PC-3 (cell line): ENCODE results near the gene TBXA2R. TPM values are rescaled to one million over a fixed set of nuclear protein-coding genes. Genes with fewer than 3 reads are reported as not detected.

Experiments used
- ATAC-seq: fragments of 200-7000 bp; cut with Tn5 transposase; 2 replicates; pipeline ENCODE4 v1.9.1; 2020; ENCODE audit warnings: mild to moderate bottlenecking, moderate library complexity
- BruUV-seq: library from RNA; stranded (reverse); fragments of 400-500 nt; replicated peaks from 2 replicates; lab custom pipeline; 2021; lab: Mats Ljungman, UMichigan
- CTCF ChIA-PET: fragments of 300-600 bp; sonication (Branson Sonifier 250); formaldehyde crosslinking; loops from one replicate; lab custom pipeline; 2022; ENCODE audit warnings: antibody characterized with exemption; lab: Charles Lee
- POLR2A ChIA-PET: fragments of 300-600 bp; sonication (Branson Sonifier 250); formaldehyde crosslinking; loops from one replicate; lab custom pipeline; 2022; ENCODE audit warnings: antibody characterized with exemption; ENCODE audit not compliant: unreplicated experiment; lab: Charles Lee
- DNase-seq: peaks from one replicate; pipeline ENCODE4 v3.0.0-alpha.2; 2015
- H2AFZ ChIP-seq: fragments of 300-600 bp; sonication (generic); 2 replicates; pipeline ENCODE4 v1.6.0; 2016; ENCODE audit warnings: antibody characterized with exemption, low read length
- H3F3A ChIP-seq: fragments of 300-600 bp; sonication (generic); one replicate; pipeline ENCODE4 v1.6.0; 2017; ENCODE audit warnings: antibody characterized with exemption, low read length, control low read depth, mild to moderate bottlenecking; ENCODE audit not compliant: unreplicated experiment
- H3K27ac ChIP-seq: fragments of 300-600 bp; sonication (generic); 2 replicates; pipeline ENCODE4 v1.5.1; 2016; ENCODE audit warnings: mild to moderate bottlenecking, low read length
- H3K27me3 ChIP-seq: fragments of 300-600 bp; sonication (generic); 2 replicates; pipeline ENCODE4 v1.6.1; 2016; ENCODE audit warnings: low read length, mixed read lengths
- H3K36me3 ChIP-seq: fragments of 300-600 bp; sonication (generic); 2 replicates; pipeline ENCODE4 v1.6.1; 2016; ENCODE audit warnings: low read depth, mixed run types, low read length, mixed read lengths
- H3K4me1 ChIP-seq: fragments of 300-600 bp; sonication (generic); 2 replicates; pipeline ENCODE4 v1.5.1; 2016; ENCODE audit warnings: low read length; ENCODE audit not compliant: insufficient read depth
- H3K4me2 ChIP-seq: fragments of 300-600 bp; sonication (generic); 2 replicates; pipeline ENCODE4 v1.6.0; 2016; ENCODE audit warnings: low read length
- H3K4me3 ChIP-seq: fragments of 300-600 bp; sonication (generic); 2 replicates; pipeline ENCODE4 v1.5.1; 2016; ENCODE audit warnings: mild to moderate bottlenecking, low read length, mixed read lengths
- H3K79me2 ChIP-seq: fragments of 300-600 bp; sonication (generic); 2 replicates; pipeline ENCODE4 v1.6.1; 2017; ENCODE audit warnings: low read length, mixed read lengths
- H3K9ac ChIP-seq: fragments of 300-600 bp; sonication (generic); 2 replicates; pipeline ENCODE4 v1.6.0; 2016; ENCODE audit warnings: mild to moderate bottlenecking, low read length
- H3K9me2 ChIP-seq: fragments of 300-600 bp; sonication (generic); replicated peaks from 2 replicates; pipeline ENCODE4 v1.6.1; 2016; ENCODE audit warnings: mixed run types, low read length, mixed read lengths
- H3K9me3 ChIP-seq: fragments of 300-600 bp; sonication (generic); 2 replicates; pipeline ENCODE4 v1.6.1; 2016; ENCODE audit warnings: low read length, mixed read lengths
- H4K20me1 ChIP-seq: fragments of 300-600 bp; sonication (generic); 2 replicates; pipeline ENCODE4 v1.6.1; 2016; ENCODE audit warnings: low read length, mixed read lengths
- EZH2 ChIP-seq: fragments of 300-600 bp; sonication (generic); IDR thresholded peaks from one replicate; pipeline ENCODE4 v1.6.1; 2017; ENCODE audit warnings: antibody characterized with exemption, mild to moderate bottlenecking, low read length; ENCODE audit not compliant: unreplicated experiment
- EZH2phosphoT487 ChIP-seq: fragments of 300-600 bp; sonication (generic); IDR thresholded peaks from 2 replicates; pipeline ENCODE4 v1.6.1; 2018; ENCODE audit warnings: mild to moderate bottlenecking, antibody characterized with exemption, low read length, borderline replicate concordance
- intact Hi-C: fragments of 100-400 bp; cut with micrococcal nuclease; formaldehyde crosslinking; loops from 2 replicates; pipeline ENCODE4 v1.9.0; 2023
- total RNA-seq: library from RNA; depleted of rRNA; stranded (reverse); fragments of >200 nt; gene quantifications from 2 replicates; pipeline ENCODE4 v1.2.3, GENCODE V29; 2014
- TF ChIP-seq, protein P1 (sequence below): fragments of 300-600 bp; sonication (generic); conservative IDR thresholded peaks from 2 replicates; pipeline ENCODE4 v1.5.1; 2017; ENCODE audit warnings: antibody characterized with exemption, low read depth, mild to moderate bottlenecking, low read length

Gene TBXA2R
- total RNA-seq, 1 experiment from 2014 or later: 0.77 TPM

DNA sequence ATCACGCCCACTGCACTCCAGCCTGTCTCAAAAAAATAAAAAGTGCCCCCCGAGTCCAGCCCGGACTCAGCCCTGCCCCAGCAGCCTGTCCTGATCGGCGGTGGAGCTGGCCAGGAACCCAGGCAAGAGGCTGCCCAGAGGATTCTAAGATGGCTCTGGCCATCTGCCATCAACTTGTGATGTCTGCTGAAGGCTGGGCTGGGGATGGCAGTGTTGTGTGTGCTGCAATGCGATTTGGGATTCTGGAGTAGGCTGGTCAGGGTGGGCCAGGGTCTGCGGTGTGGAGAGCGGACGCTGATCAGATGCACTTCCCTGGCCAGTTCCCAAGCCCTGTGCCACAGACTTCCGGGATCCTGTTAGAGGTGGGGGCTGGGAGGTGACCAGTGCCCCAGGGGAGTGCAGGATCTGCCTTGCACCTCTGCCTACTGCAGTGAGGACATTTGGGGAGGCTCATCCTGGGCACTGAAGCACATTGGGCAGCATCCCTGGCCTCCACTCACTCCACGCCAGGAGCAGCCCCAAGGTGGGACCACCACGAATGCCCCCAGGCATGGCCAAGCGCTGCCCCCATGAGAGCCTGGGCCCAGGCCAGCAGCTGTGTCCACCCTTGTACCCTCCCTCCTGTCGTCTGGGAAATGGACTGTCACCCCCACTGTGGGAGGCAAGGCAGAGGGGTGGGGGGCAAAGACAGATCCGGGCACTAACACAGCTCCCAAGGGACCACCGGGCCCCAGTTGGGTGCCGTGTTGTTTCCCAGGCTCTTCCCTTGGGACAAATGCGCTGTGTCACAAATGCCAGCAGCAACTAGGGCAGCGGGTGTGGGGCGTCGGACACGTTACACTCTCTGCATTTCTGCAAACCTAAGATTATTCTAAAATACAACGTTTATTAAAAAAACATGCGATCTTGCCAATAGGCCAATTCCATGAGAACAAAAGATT lies 3.4 kb upstream of the TBXA2R start:
- H3K4me1 ChIP-seq: peaks cover 16% of the 10 kb centered on the region; the same call in 1 of the 2 replicates
- ChIA-PET CTCF (no interaction called here), POLR2A (no interaction called here)
- intact Hi-C loops: no loop called here
- no peaks in the 10 kb centered on the region for H3F3A ChIP-seq
- H3K9me3 ChIP-seq: no peaks in the 10 kb centered on the region
- ATAC-seq (no peak), DNase-seq (peak; percentile 10)
- H3K4me3 ChIP-seq: no peak overlapping the region
- H3K36me3 ChIP-seq: no peaks in the 10 kb centered on the region
- no peaks in the 10 kb centered on the region for H3K27me3 ChIP-seq
- no peak overlapping the region for H2AFZ ChIP-seq
- no peak overlapping the region for H3K4me2 ChIP-seq
- no peak for TF ChIP-seq EZH2
- TF ChIP-seq, protein P1, sequence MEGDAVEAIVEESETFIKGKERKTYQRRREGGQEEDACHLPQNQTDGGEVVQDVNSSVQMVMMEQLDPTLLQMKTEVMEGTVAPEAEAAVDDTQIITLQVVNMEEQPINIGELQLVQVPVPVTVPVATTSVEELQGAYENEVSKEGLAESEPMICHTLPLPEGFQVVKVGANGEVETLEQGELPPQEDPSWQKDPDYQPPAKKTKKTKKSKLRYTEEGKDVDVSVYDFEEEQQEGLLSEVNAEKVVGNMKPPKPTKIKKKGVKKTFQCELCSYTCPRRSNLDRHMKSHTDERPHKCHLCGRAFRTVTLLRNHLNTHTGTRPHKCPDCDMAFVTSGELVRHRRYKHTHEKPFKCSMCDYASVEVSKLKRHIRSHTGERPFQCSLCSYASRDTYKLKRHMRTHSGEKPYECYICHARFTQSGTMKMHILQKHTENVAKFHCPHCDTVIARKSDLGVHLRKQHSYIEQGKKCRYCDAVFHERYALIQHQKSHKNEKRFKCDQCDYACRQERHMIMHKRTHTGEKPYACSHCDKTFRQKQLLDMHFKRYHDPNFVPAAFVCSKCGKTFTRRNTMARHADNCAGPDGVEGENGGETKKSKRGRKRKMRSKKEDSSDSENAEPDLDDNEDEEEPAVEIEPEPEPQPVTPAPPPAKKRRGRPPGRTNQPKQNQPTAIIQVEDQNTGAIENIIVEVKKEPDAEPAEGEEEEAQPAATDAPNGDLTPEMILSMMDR: no peak
- no peak for TF ChIP-seq EZH2phosphoT487
- no peaks in the 10 kb centered on the region for H3K79me2 ChIP-seq
- no peaks in the 10 kb centered on the region for H4K20me1 ChIP-seq
- H3K9ac ChIP-seq: no peak overlapping the region
- no peak overlapping the region for H3K27ac ChIP-seq
- no TSS peak for BruUV-seq
- H3K9me2 ChIP-seq: no peaks in the 10 kb centered on the region

DNA sequence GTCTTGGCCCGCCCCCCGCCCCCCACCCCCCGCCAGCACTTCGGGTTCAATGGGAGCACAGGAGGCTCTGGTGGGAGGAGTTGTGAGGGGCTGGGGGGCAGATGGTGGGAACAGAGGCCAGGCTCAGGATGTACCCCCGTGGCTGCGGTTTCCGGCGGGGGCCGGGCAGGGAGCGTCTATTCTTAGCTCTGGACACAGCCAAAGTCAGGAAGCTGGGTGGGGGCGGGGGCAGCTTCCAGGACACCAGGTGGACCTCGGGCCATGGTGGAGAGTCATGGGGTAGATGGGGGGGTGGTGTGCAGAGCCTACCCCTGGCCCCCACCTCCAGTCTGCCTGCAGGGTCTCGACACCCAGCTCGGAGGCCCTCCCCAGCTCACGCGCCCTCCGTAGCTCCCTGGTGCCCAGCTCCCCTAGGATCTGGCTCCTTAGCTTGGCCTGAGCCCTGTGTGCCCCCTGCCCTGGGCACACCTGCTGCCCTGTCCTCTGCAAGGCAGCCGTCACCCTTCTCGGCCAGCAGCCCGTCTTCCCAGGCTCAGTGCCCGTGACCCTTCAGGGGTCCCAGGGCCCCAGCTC lies 2.2 kb upstream of the TBXA2R start:
- ChIA-PET POLR2A (no interaction called here), CTCF (no interaction called here)
- Histone ChIP-seq H2AFZ (no peak overlapping the region), H3K4me1 (peaks cover 16% of the 10 kb centered on the region; the same call in 1 of the 2 replicates), H3K4me2 (no peak overlapping the region), H3K9ac (no peak overlapping the region), H3K4me3 (no peak overlapping the region), H3K27ac (no peak overlapping the region), H3K79me2 (no peaks in the 10 kb centered on the region), H3F3A (no peaks in the 10 kb centered on the region), H3K36me3 (no peaks in the 10 kb centered on the region), H3K27me3 (no peaks in the 10 kb centered on the region), H3K9me2 (no peaks in the 10 kb centered on the region), H3K9me3 (no peaks in the 10 kb centered on the region), H4K20me1 (no peaks in the 10 kb centered on the region)
- no peak for ATAC-seq
- BruUV-seq: no TSS peak
- no peak for DNase-seq
- intact Hi-C loops: no loop called here
- TF ChIP-seq, protein P1: no peak
- no peak for TF ChIP-seq EZH2
- no peak for TF ChIP-seq EZH2phosphoT487
